ENCODE results near the gene ISG20L2.

The ISG20L2 gene

GRCh38 chr1:156696755-156697154 lies 31.8 kb downstream of the ISG20L2 start:
- H2AFZ ChIP-seq (ENCODE audit: low read length): no peak overlapping the region
- no peaks in the 10 kb centered on the region for H3K9me3 ChIP-seq (ENCODE audit: low read length)
- H3K4me3 ChIP-seq (ENCODE audit: low read depth, low read length, poor library complexity, severe bottlenecking): no peak overlapping the region
- no peaks in the 10 kb centered on the region for H3K4me1 ChIP-seq (ENCODE audit: insufficient read depth, low read length, severe bottlenecking)
- no peak overlapping the region for H3K9ac ChIP-seq (ENCODE audit: low read length)
- TF ChIP-seq CTCF (IDR thresholded peaks at IDR 0.05; ENCODE audit: low read length) (no peak), EZH2 (IDR thresholded peaks at IDR 0.05; ENCODE audit: borderline replicate concordance, low read length) (no peak)
- H3K27me3 ChIP-seq (ENCODE audit: insufficient read depth, low read length): 0 out of 2 replicates have a peak, but pooled peaks cover 6% of the 10 kb centered on the region
- H3K4me2 ChIP-seq (ENCODE audit: low read length): no peak overlapping the region
- H3K27ac ChIP-seq (ENCODE audit: low read depth, low read length, poor library complexity, severe bottlenecking): no peak overlapping the region
- H4K20me1 ChIP-seq (ENCODE audit: insufficient read depth, low read length): no peaks in the 10 kb centered on the region
- no peaks in the 10 kb centered on the region for H3F3A ChIP-seq (ENCODE audit: insufficient read depth, low read length)
- no peaks in the 10 kb centered on the region for H3K79me2 ChIP-seq (ENCODE audit: insufficient read depth, low read length)
- H3K9me2 ChIP-seq (ENCODE audit: low read depth, low read length): no peaks in the 10 kb centered on the region
- H3K36me3 ChIP-seq (ENCODE audit: insufficient read depth, low read length): no peaks in the 10 kb centered on the region

GRCh38 chr1:156694690-156694962 lies 33.9 kb downstream of the ISG20L2 start:
- H4K20me1 ChIP-seq (ENCODE audit: insufficient read depth, low read length): no peaks in the 10 kb centered on the region
- no peaks in the 10 kb centered on the region for H3K79me2 ChIP-seq (ENCODE audit: insufficient read depth, low read length)
- H3K4me3 ChIP-seq (ENCODE audit: low read depth, low read length, poor library complexity, severe bottlenecking): no peak overlapping the region
- H3K9me3 ChIP-seq (ENCODE audit: low read length): no peaks in the 10 kb centered on the region
- no peak overlapping the region for H3K9ac ChIP-seq (ENCODE audit: low read length)
- no peaks in the 10 kb centered on the region for H3K4me1 ChIP-seq (ENCODE audit: insufficient read depth, low read length, severe bottlenecking)
- no peak overlapping the region for H2AFZ ChIP-seq (ENCODE audit: low read length)
- no peaks in the 10 kb centered on the region for H3K36me3 ChIP-seq (ENCODE audit: insufficient read depth, low read length)
- H3K27me3 ChIP-seq (ENCODE audit: insufficient read depth, low read length): peaks cover 11% of the 10 kb centered on the region
- H3K4me2 ChIP-seq (ENCODE audit: low read length): no peak overlapping the region
- no peaks in the 10 kb centered on the region for H3K9me2 ChIP-seq (ENCODE audit: low read depth, low read length)
- TF ChIP-seq CTCF (IDR thresholded peaks at IDR 0.05; ENCODE audit: low read length) (no peak), EZH2 (IDR thresholded peaks at IDR 0.05; ENCODE audit: borderline replicate concordance, low read length) (no peak)
- H3K27ac ChIP-seq (ENCODE audit: low read depth, low read length, poor library complexity, severe bottlenecking): no peak overlapping the region
- no peaks in the 10 kb centered on the region for H3F3A ChIP-seq (ENCODE audit: insufficient read depth, low read length)

- Histone ChIP-seq H3K4me3 (ENCODE audit: low read depth, low read length, poor library complexity, severe bottlenecking) (no peak overlapping the region), H3K9me3 (ENCODE audit: low read length) (no peaks in the 10 kb centered on the region), H3K27ac (ENCODE audit: low read depth, low read length, poor library complexity, severe bottlenecking) (no peak overlapping the region), H3K4me1 (ENCODE audit: insufficient read depth, low read length, severe bottlenecking) (peaks cover 3% of the 10 kb centered on the region), H4K20me1 (ENCODE audit: insufficient read depth, low read length) (no peaks in the 10 kb centered on the region), H2AFZ (ENCODE audit: low read length) (no peak overlapping the region), H3K36me3 (ENCODE audit: insufficient read depth, low read length) (no peaks in the 10 kb centered on the region), H3K9ac (ENCODE audit: low read length) (no peak overlapping the region), H3K27me3 (ENCODE audit: insufficient read depth, low read length) (peaks cover 11% of the 10 kb centered on the region), H3F3A (ENCODE audit: insufficient read depth, low read length) (no peaks in the 10 kb centered on the region), H3K79me2 (ENCODE audit: insufficient read depth, low read length) (no peaks in the 10 kb centered on the region), H3K9me2 (ENCODE audit: low read depth, low read length) (no peaks in the 10 kb centered on the region), H3K4me2 (ENCODE audit: low read length) (no peak overlapping the region)
- TF ChIP-seq EZH2 (IDR thresholded peaks at IDR 0.05; ENCODE audit: borderline replicate concordance, low read length) (no peak), CTCF (IDR thresholded peaks at IDR 0.05; ENCODE audit: low read length) (no peak)
These were observed 34.5 kb downstream of the ISG20L2 start for GRCh38 chr1:156693848-156694689.

Data from OCI-LY1 (cell line).